HepG2 (cell line): ENCODE results near the gene DYNC2H1. TPM values are rescaled to one million over a fixed set of nuclear protein-coding genes. Genes with fewer than 3 reads are reported as not detected.

Source experiments
- ATAC-seq: fragments of 200-7000 bp; cut with Tn5 transposase; 3 replicates; pipeline ENCODE4 v1.9.1; 2020; ENCODE audit warnings: mild to moderate bottlenecking, moderate library complexity
- BruUV-seq: library from RNA; stranded (reverse); fragments of 400-500 nt; replicated peaks from 2 replicates; lab custom pipeline; 2021; lab: Mats Ljungman, UMichigan
- CTCF ChIA-PET: fragments of 300-600 bp; formaldehyde crosslinking; extraction: SDS; loops from one replicate; lab custom pipeline; 2021; ENCODE audit warnings: low total read pairs, inconsistent platforms, low intra/inter-chr PET ratio; lab: Yijun Ruan, JAX
- POLR2A ChIA-PET: fragments of 350-600 bp; sonication (Branson Sonifier 250); formaldehyde crosslinking; loops from one replicate; lab custom pipeline; 2020; ENCODE audit warnings: antibody characterized with exemption, inconsistent platforms; lab: Yijun Ruan, JAX
- DNase-seq: peaks from one replicate; pipeline ENCODE4 v3.0.0-alpha.2; 2015; ENCODE audit warnings: low spot score
- FAIRE-seq: peaks from 3 replicates; lab custom pipeline; 2011; peaks lifted over from hg19 to GRCh38; lab: Jason Lieb, UNC
- H2AFZ ChIP-seq: one replicate; pipeline ENCODE4 v1.6.1; 2011; ENCODE audit warnings: low read length, inconsistent platforms
- H3K27ac ChIP-seq: fragments of 300-600 bp; 3 replicates; pipeline ENCODE4 v1.8.0; 2011; ENCODE audit warnings: mixed run types, mild to moderate bottlenecking, mixed read lengths, low read length, inconsistent platforms; ENCODE audit not compliant: insufficient read depth; ENCODE audit errors: extremely low read length
- H3K27me3 ChIP-seq, 2 experiments: fragments of 200-600 bp in 1 of 2; 2 replicates in 1 of 2; 3 replicates in 1 of 2; pipeline versions ENCODE4 v1.6.0 to v1.8.0; 2011; ENCODE audit warnings: low read length in 2 of 2, mild to moderate bottlenecking in 2 of 2, moderate library complexity in 2 of 2, inconsistent platforms in 1 of 2; ENCODE audit not compliant: insufficient read depth in 2 of 2, control insufficient read depth in 1 of 2
- H3K36me3 ChIP-seq, 2 experiments: fragments of 200-600 bp in 1 of 2; replicated peaks in 1 of 2; 2 replicates in 1 of 2; 3 replicates in 1 of 2; pipeline versions ENCODE4 v1.5.1 to v1.8.0; 2011; ENCODE audit warnings: low read length in 2 of 2, inconsistent platforms in 1 of 2; ENCODE audit not compliant: insufficient read depth in 2 of 2, control insufficient read depth in 1 of 2
- H3K4me1 ChIP-seq: 2 replicates; pipeline ENCODE4 v1.5.1; 2012; ENCODE audit warnings: low read length, inconsistent platforms; ENCODE audit not compliant: insufficient read depth
- H3K4me2 ChIP-seq: 2 replicates; pipeline ENCODE4 v1.6.0; 2011; ENCODE audit warnings: low read depth, low read length, inconsistent platforms
- H3K4me3 ChIP-seq, 3 experiments: fragments of 200-600 bp in 1 of 3; sonication (generic), shearing (Covaris generic) in 1 of 3; replicated peaks in 1 of 3; 2 replicates each; pipeline ENCODE4 v1.5.1; 2011 to 2016; ENCODE audit warnings: low read length in 3 of 3, inconsistent platforms in 2 of 3, low read depth in 2 of 3, mild to moderate bottlenecking in 2 of 3, control low read depth in 1 of 3, mixed read lengths in 1 of 3; ENCODE audit not compliant: insufficient read depth in 1 of 3
- H3K79me2 ChIP-seq: one replicate; pipeline ENCODE4 v1.6.1; 2011; ENCODE audit warnings: low read length, inconsistent platforms; ENCODE audit not compliant: insufficient read depth
- H3K9ac ChIP-seq: 2 replicates; pipeline ENCODE4 v1.6.0; 2011; ENCODE audit warnings: mild to moderate bottlenecking, low read depth, low read length, inconsistent platforms; ENCODE audit not compliant: insufficient read depth
- H3K9me3 ChIP-seq: 2 replicates; pipeline ENCODE4 v1.5.1; 2012; ENCODE audit warnings: mild to moderate bottlenecking, low read length
- H4K20me1 ChIP-seq: 2 replicates; pipeline ENCODE4 v1.6.0; 2011; ENCODE audit warnings: inconsistent platforms, mild to moderate bottlenecking, low read length, moderate library complexity; ENCODE audit not compliant: insufficient read depth
- ATRX ChIP-seq: sonication (generic); formaldehyde crosslinking; IDR thresholded peaks from 2 replicates; pipeline ENCODE4 v1.4.0; 2020; ENCODE audit warnings: missing genetic modification reagents, borderline replicate concordance
- BCL6 ChIP-seq: IDR thresholded peaks from 2 replicates; pipeline ENCODE4 v1.6.1; 2016; ENCODE audit warnings: missing genetic modification reagents, missing compliant biosample characterization
- GMEB1 ChIP-seq: sonication (generic); formaldehyde crosslinking; IDR thresholded peaks from 2 replicates; pipeline ENCODE4 v1.5.1; 2020; ENCODE audit warnings: missing genetic modification reagents, mild to moderate bottlenecking, borderline replicate concordance
- HNF1A ChIP-seq, 2 experiments: sonication (generic) in 1 of 2; formaldehyde crosslinking in 1 of 2; IDR thresholded peaks; 2 replicates each; pipeline versions ENCODE4 v1.4.0 to v1.6.1; 2016 to 2020; ENCODE audit warnings: borderline replicate concordance in 1 of 2, low read depth in 1 of 2, mild to moderate bottlenecking in 1 of 2, missing genetic modification reagents in 1 of 2
- ISL2 ChIP-seq: sonication (generic); formaldehyde crosslinking; IDR thresholded peaks from 2 replicates; pipeline ENCODE4 v1.5.0; 2020; ENCODE audit warnings: missing genetic modification reagents
- NFIC ChIP-seq: IDR thresholded peaks from 2 replicates; pipeline ENCODE4 v1.6.1; 2012; ENCODE audit warnings: mild to moderate bottlenecking, low read length, inconsistent platforms
- NR2C2 ChIP-seq: sonication (generic); formaldehyde crosslinking; IDR thresholded peaks from 2 replicates; pipeline ENCODE4 v1.4.0; 2020; ENCODE audit warnings: missing genetic modification reagents, mild to moderate bottlenecking, moderate library complexity, borderline replicate concordance
- PBX2 ChIP-seq: IDR thresholded peaks from 2 replicates; pipeline ENCODE4 v1.6.1; 2016; ENCODE audit warnings: control low read depth
- POLR2A ChIP-seq, 2 experiments: IDR thresholded peaks; 2 replicates each; pipeline ENCODE4 v1.6.1; 2011; ENCODE audit warnings: low read depth in 2 of 2, low read length in 2 of 2, mild to moderate bottlenecking in 1 of 2, moderate library complexity in 1 of 2; ENCODE audit not compliant: insufficient read depth in 1 of 2
- RAD21 ChIP-seq: fragments of 450-650 bp; formaldehyde crosslinking; IDR thresholded peaks from 2 replicates; pipeline ENCODE4 v1.5.0; 2020; ENCODE audit warnings: mild to moderate bottlenecking
- REPIN1 ChIP-seq: sonication (generic); formaldehyde crosslinking; IDR thresholded peaks from 2 replicates; pipeline ENCODE4 v1.8.0; 2022; ENCODE audit warnings: missing genetic modification reagents, low read depth, mild to moderate bottlenecking, borderline replicate concordance
- TRIM24 ChIP-seq: sonication (generic); formaldehyde crosslinking; IDR thresholded peaks from 2 replicates; pipeline ENCODE4 v1.8.0; 2022; ENCODE audit warnings: mild to moderate bottlenecking, missing genetic modification reagents
- ZMYM4 ChIP-seq: sonication (generic); formaldehyde crosslinking; IDR thresholded peaks from 2 replicates; pipeline ENCODE4 v1.8.1; 2023; ENCODE audit warnings: mild to moderate bottlenecking, missing genetic modification reagents
- ZNF205 ChIP-seq: IDR thresholded peaks from 2 replicates; pipeline ENCODE4 v1.6.1; 2018; ENCODE audit warnings: missing biosample characterization, missing genetic modification reagents
- ZNF446 ChIP-seq: sonication (generic); formaldehyde crosslinking; IDR thresholded peaks from 2 replicates; pipeline ENCODE4 v1.5.0; 2020; ENCODE audit warnings: mild to moderate bottlenecking, missing genetic modification reagents
- ZNF740 ChIP-seq: sonication (generic); formaldehyde crosslinking; IDR thresholded peaks from 2 replicates; pipeline ENCODE4 v1.4.0; 2020; ENCODE audit warnings: missing genetic modification reagents
- WGBS: methylation state at CpG from one replicate; pipeline ENCODE4 v1.1.6; 2017; ENCODE audit warnings: low lambda C conversion rate; 5-methylcytosine and 5-hydroxymethylcytosine counted together
- in situ Hi-C: cut with HindIII; loops from 2 replicates; pipeline ENCODE4 v1.10.0; 2017; ENCODE audit warnings: low pct_unique_long_range_greater_than_20kb; ENCODE audit not compliant: extremely low pct_ligation_motif_present
- intact Hi-C: fragments of 100-400 bp; cut with micrococcal nuclease; formaldehyde crosslinking; loops from one replicate; pipeline ENCODE4 v1.10.0; 2022; ENCODE audit not compliant: unreplicated experiment
- polyA plus RNA-seq, 8 experiments: library from polyadenylated mRNA; depleted of rRNA in 3 of 8; stranded (reverse) in 7 of 8; unstranded in 1 of 8; fragments of >200 nt; fragmentation: Illumina TruSeq in 4 of 8; extraction: Trizol in 4 of 8; gene quantifications; 2 replicates each; pipeline versions ENCODE4 v1.2.1 to v1.2.3, GENCODE V29; 2011 to 2016; ENCODE audit warnings: low read depth in 4 of 8, missing spikeins in 1 of 8, mixed read lengths in 1 of 8; ENCODE audit not compliant: insufficient read depth in 1 of 8
- total RNA-seq, 5 experiments: library from RNA; depleted of rRNA; stranded (reverse); fragments of >200 nt; fragmentation: Illumina TruSeq; extraction: Trizol; gene quantifications; 2 replicates each; pipeline ENCODE4 v1.2.3, GENCODE V29; 2016; ENCODE audit warnings: low read depth in 1 of 5

DYNC2H1 gene
- total and polyA plus RNA-seq, 2 of the 13 experiments (the other 11 are each of a cell fraction or from before 2014, with no cell fraction given) = 0.49 to 0.66 TPM

DNA sequence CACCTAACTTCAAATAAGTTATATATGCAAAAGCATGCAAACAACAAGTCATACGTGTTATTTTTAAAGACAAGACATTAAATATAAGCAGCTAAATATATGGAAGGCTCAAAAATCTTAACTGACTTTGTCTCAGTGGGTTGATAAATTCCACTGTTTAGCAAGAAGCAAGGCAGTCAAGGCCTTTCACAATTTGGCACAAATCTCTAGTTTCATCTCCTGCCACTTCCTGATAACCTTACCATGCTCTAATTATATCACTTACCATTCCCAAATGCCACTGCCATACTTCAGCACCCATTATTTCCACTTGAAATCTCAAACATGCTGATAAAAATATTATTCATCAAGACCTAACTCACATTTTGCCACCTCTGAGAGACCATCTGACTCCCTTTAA, 42.1 kb upstream of the DYNC2H1 start:
- 96% methylated on average over 1 of the region's 1 CpG for WGBS
- no peak overlapping the region for H3K27ac ChIP-seq

More for the DNA sequence above, 42.1 kb upstream of the DYNC2H1 start:
- Histone ChIP-seq H2AFZ (no peak overlapping the region), H3K36me3 (peaks cover 2 to 32% of the 10 kb centered on the region in 2 experiments; a peak in 3 of 5 replicates), H3K79me2 (peaks cover 29% of the 10 kb centered on the region), H3K4me3 (no peak overlapping the region), H3K4me1 (peaks cover 10% of the 10 kb centered on the region), H3K27me3 (no peaks in the 10 kb centered on the region), H4K20me1 (no peaks in the 10 kb centered on the region), H3K9me3 (no peaks in the 10 kb centered on the region), H3K4me2 (no peak overlapping the region), H3K9ac (no peak overlapping the region)
- TF ChIP-seq GMEB1 (CRISPR knock-in tag) = no peak
- TF ChIP-seq PBX2 (CRISPR knock-in tag) = no peak
- TF ChIP-seq NFIC = no peak
- no peak for TF ChIP-seq TRIM24
- no peak for TF ChIP-seq POLR2A (IDR thresholded peaks at IDR 0.05; ENCODE audit: insufficient read depth in 1 of 2, low read depth in 2 of 2, low read length in 2 of 2)
- TF ChIP-seq REPIN1 (CRISPR knock-in tag) = no peak
- TF ChIP-seq ATRX (CRISPR knock-in tag) = no peak
- no peak for TF ChIP-seq ZNF740 (CRISPR knock-in tag)
- TF ChIP-seq ISL2 (CRISPR knock-in tag) = no peak
- TF ChIP-seq BCL6 (CRISPR knock-in tag) = no peak
- TF ChIP-seq RAD21 = no peak
- no peak for TF ChIP-seq NR2C2 (CRISPR knock-in tag)
- no peak for TF ChIP-seq ZNF205
- TF ChIP-seq HNF1A (IDR thresholded peaks at IDR 0.05; ENCODE audit: low read depth) = no peak
- TF ChIP-seq HNF1A (CRISPR knock-in tag; IDR thresholded peaks at IDR 0.05; ENCODE audit: borderline replicate concordance) = no peak
- no peak for TF ChIP-seq ZNF446 (CRISPR knock-in tag)
- no peak for TF ChIP-seq ZMYM4
- ChIA-PET POLR2A (no interaction called here), CTCF (no interaction called here)
- ATAC-seq (no peak), FAIRE-seq (no peak), DNase-seq (no peak)
- no TSS peak for BruUV-seq
- in situ Hi-C loops (no loop called here), intact Hi-C loops (no loop called here)
